Measurements from ENCODE around the gene ARHGAP18.

- TF ChIP-seq BHLHE40 (IDR thresholded peaks at IDR 0.05; ENCODE audit: borderline replicate concordance) (no peak), FOXM1 (IDR thresholded peaks at IDR 0.05; ENCODE audit: borderline replicate concordance) (no peak), ELF4 (IDR thresholded peaks at IDR 0.05) (no peak)
Observed at GRCh38 chr6:129659590-129660345, 50.2 kb downstream of the ARHGAP18 start.
